Epidermal melanocyte (primary cell): ENCODE results near the gene PKD1.
A peak's percentile ranks its signal among the peaks of the same experiment; 100 is the strongest.

Experiments used
- DNase-seq: peaks from one replicate; pipeline ENCODE4 v3.0.0; 2011; ENCODE audit warnings: low spot score; ENCODE audit not compliant: insufficient read length

The PKD1 gene

GRCh38 chr16:2053897-2054296 lies 81.8 kb downstream of the PKD1 start:
- no peak for DNase-seq

- DNase-seq = no peak
Observed at GRCh38 chr16:2053211-2053610, 82.5 kb downstream of the PKD1 start.

- DNase-seq = no peak
Observed at GRCh38 chr16:2048116-2048543, 87.6 kb downstream of the PKD1 start.

- peak; percentile 98 for DNase-seq
Observed at GRCh38 chr16:2047330-2048115, 88.2 kb downstream of the PKD1 start, which contains the start of the genes NTHL1 and TSC2. NTHL1 (minus strand) TSS chr16:2047834; CDS start chr16:2047823, 11 bp downstream. TSC2 (plus strand) TSS chr16:2047985; CDS start chr16:2048616, 631 bp downstream.

- no peak for DNase-seq
Observed at GRCh38 chr16:2046893-2047329, 88.8 kb downstream of the PKD1 start.

- DNase-seq = no peak
Observed at GRCh38 chr16:2045965-2046892, 89.5 kb downstream of the PKD1 start.

GRCh38 chr16:2044541-2044940 lies 91.2 kb downstream of the PKD1 start:
- DNase-seq = no peak

GRCh38 chr16:2043667-2044451 lies 91.8 kb downstream of the PKD1 start:
- no peak for DNase-seq

GRCh38 chr16:2042986-2043666 lies 92.6 kb downstream of the PKD1 start:
- no peak for DNase-seq

- DNase-seq = no peak
Observed at GRCh38 chr16:2042171-2042985, 93.3 kb downstream of the PKD1 start.

GRCh38 chr16:2040787-2041522 lies 94.7 kb downstream of the PKD1 start:
- DNase-seq = no peak

GRCh38 chr16:2040041-2040786 lies 95.5 kb downstream of the PKD1 start:
- no peak for DNase-seq

GRCh38 chr16:2039274-2040031 lies 96.2 kb downstream of the PKD1 start:
- DNase-seq = peak; percentile 96
